Mesenchymal stem cell (in vitro differentiated cells and primary cell): ENCODE results near the gene WWP2.

Source experiments
- DNase-seq: peaks from one replicate; pipeline ENCODE4 v3.0.0-alpha.2; 2013
- H2AFZ ChIP-seq: one replicate; pipeline ENCODE4 v1.6.1; 2013; ENCODE audit warnings: low read depth, mild to moderate bottlenecking, control low read depth, inconsistent platforms, low read length, moderate library complexity
- H2AK5ac ChIP-seq: 2 replicates; pipeline ENCODE4 v1.6.1; 2013; ENCODE audit warnings: low read length, moderate library complexity, mild to moderate bottlenecking, inconsistent platforms; ENCODE audit not compliant: severe bottlenecking
- H2BK120ac ChIP-seq: one replicate; pipeline ENCODE4 v1.6.1; 2013; ENCODE audit warnings: low read depth, mild to moderate bottlenecking, inconsistent platforms, low read length, moderate library complexity
- H2BK12ac ChIP-seq, 2 experiments: one replicate each; pipeline ENCODE4 v1.6.1; 2013; ENCODE audit warnings: inconsistent platforms in 2 of 2, low read length in 2 of 2, mild to moderate bottlenecking in 2 of 2, moderate library complexity in 2 of 2, control low read depth in 1 of 2
- H2BK15ac ChIP-seq: one replicate; pipeline ENCODE4 v1.6.1; 2013; ENCODE audit warnings: mild to moderate bottlenecking, low read depth, inconsistent platforms; ENCODE audit not compliant: poor library complexity, severe bottlenecking
- H2BK5ac ChIP-seq: 2 replicates; pipeline ENCODE4 v1.6.1; 2013; ENCODE audit warnings: low read depth, mild to moderate bottlenecking, low read length, control low read depth, inconsistent platforms; ENCODE audit not compliant: poor library complexity, severe bottlenecking
- H3K14ac ChIP-seq, 2 experiments: one replicate each; pipeline ENCODE4 v1.6.1; 2013; ENCODE audit warnings: inconsistent platforms in 2 of 2, low read length in 2 of 2, control low read depth in 1 of 2, mild to moderate bottlenecking in 1 of 2, moderate library complexity in 1 of 2
- H3K18ac ChIP-seq, 2 experiments: one replicate each; pipeline ENCODE4 v1.6.1; 2013; ENCODE audit warnings: inconsistent platforms in 2 of 2, low read length in 2 of 2, control low read depth in 1 of 2, low read depth in 1 of 2, mild to moderate bottlenecking in 1 of 2
- H3K23ac ChIP-seq, 2 experiments: one replicate each; pipeline ENCODE4 v1.6.1; 2013; ENCODE audit warnings: inconsistent platforms in 2 of 2, low read length in 2 of 2, mild to moderate bottlenecking in 2 of 2, moderate library complexity in 2 of 2, control low read depth in 1 of 2
- H3K27ac ChIP-seq: 2 replicates; pipeline ENCODE4 v1.5.1; 2013; ENCODE audit warnings: mild to moderate bottlenecking, moderate library complexity, low read length, control low read depth, inconsistent platforms; ENCODE audit not compliant: poor library complexity, severe bottlenecking
- H3K27me3 ChIP-seq, 2 experiments: 2 replicates each; pipeline versions ENCODE4 v1.6.1 to v1.7.0; 2013; ENCODE audit warnings: low read length in 2 of 2, mild to moderate bottlenecking in 2 of 2, moderate library complexity in 2 of 2, control low read depth in 1 of 2, inconsistent platforms in 1 of 2; ENCODE audit not compliant: control insufficient read depth in 1 of 2, insufficient read depth in 1 of 2
- H3K36me3 ChIP-seq, 2 experiments: 2 replicates each; pipeline versions ENCODE4 v1.6.1 to v1.7.0; 2013; ENCODE audit warnings: low read length in 2 of 2, control low read depth in 1 of 2, inconsistent platforms in 1 of 2, low read depth in 1 of 2, mild to moderate bottlenecking in 1 of 2; ENCODE audit not compliant: insufficient read depth in 2 of 2, control insufficient read depth in 1 of 2
- H3K4ac ChIP-seq, 2 experiments: one replicate each; pipeline ENCODE4 v1.6.1; 2013; ENCODE audit warnings: inconsistent platforms in 2 of 2, low read length in 2 of 2, mild to moderate bottlenecking in 2 of 2, moderate library complexity in 2 of 2, control low read depth in 1 of 2, low read depth in 1 of 2
- H3K4me1 ChIP-seq: 2 replicates; pipeline ENCODE4 v1.6.1; 2013; ENCODE audit warnings: low read depth, low read length, control low read depth; ENCODE audit not compliant: control insufficient read depth, insufficient read depth
- H3K4me2 ChIP-seq: 2 replicates; pipeline ENCODE4 v1.6.1; 2013; ENCODE audit warnings: low read length, mild to moderate bottlenecking, inconsistent platforms; ENCODE audit not compliant: poor library complexity, severe bottlenecking
- H3K4me3 ChIP-seq, 2 experiments: 2 replicates each; pipeline versions ENCODE4 v1.5.1 to v1.7.0; 2013; ENCODE audit warnings: low read length in 2 of 2, mild to moderate bottlenecking in 2 of 2, control low read depth in 1 of 2, low read depth in 1 of 2; ENCODE audit not compliant: insufficient read depth in 1 of 2
- H3K79me1 ChIP-seq: replicated peaks from 2 replicates; pipeline ENCODE4 v1.6.1; 2013; ENCODE audit warnings: mild to moderate bottlenecking, control low read depth, low read length, inconsistent platforms; ENCODE audit not compliant: poor library complexity, severe bottlenecking
- H3K9ac ChIP-seq: 2 replicates; pipeline ENCODE4 v1.7.0; 2013; ENCODE audit warnings: mild to moderate bottlenecking, low read length, moderate library complexity
- H3K9me3 ChIP-seq: 2 replicates; pipeline ENCODE4 v1.7.0; 2013; ENCODE audit warnings: mild to moderate bottlenecking, low read length; ENCODE audit not compliant: control insufficient read depth
- H4K8ac ChIP-seq: one replicate; pipeline ENCODE4 v1.6.1; 2013; ENCODE audit warnings: inconsistent platforms, mild to moderate bottlenecking, low read length, moderate library complexity
- H4K91ac ChIP-seq: one replicate; pipeline ENCODE4 v1.6.1; 2013; ENCODE audit warnings: mild to moderate bottlenecking, low read length, inconsistent platforms
- WGBS: methylation state at CpG from one replicate; pipeline ENCODE4 v1.1.7; 2013; ENCODE audit warnings: mixed read lengths; 5-methylcytosine and 5-hydroxymethylcytosine counted together

The WWP2 gene

GRCh38 chr16:69939821-69940585 lies 177.9 kb downstream of the WWP2 start:
- no peak overlapping the region for H3K4me2 ChIP-seq
- H2AFZ ChIP-seq: no peak overlapping the region
- H3K36me3 ChIP-seq: peaks cover 60 to 70% of the 10 kb centered on the region in 2 experiments
- H3K4ac ChIP-seq: no peak overlapping the region
- no peaks in the 10 kb centered on the region for H3K27me3 ChIP-seq
- H2BK5ac ChIP-seq: no peak overlapping the region
- H3K4me3 ChIP-seq: no peak overlapping the region
- no peak overlapping the region for H3K14ac ChIP-seq
- H2BK120ac ChIP-seq: no peak overlapping the region
- no peak overlapping the region for H3K23ac ChIP-seq
- no peak overlapping the region for H3K18ac ChIP-seq
- H2AK5ac ChIP-seq: no peak overlapping the region
- H3K27ac ChIP-seq: no peak overlapping the region
- H4K91ac ChIP-seq: no peak overlapping the region
- H3K4me1 ChIP-seq: peaks cover 6% of the 10 kb centered on the region
- 96% methylated on average over 23 of the region's 26 CpGs for WGBS
- no peaks in the 10 kb centered on the region for H3K9me3 ChIP-seq
- DNase-seq: no peak
- no peak overlapping the region for H2BK15ac ChIP-seq
- no peaks in the 10 kb centered on the region for H3K79me1 ChIP-seq
- no peak overlapping the region for H3K9ac ChIP-seq
- H2BK12ac ChIP-seq: no peak overlapping the region
- H4K8ac ChIP-seq: no peak overlapping the region

GRCh38 chr16:69940676-69941075 lies 178.5 kb downstream of the WWP2 start:
- H2AFZ ChIP-seq: no peak overlapping the region
- H4K91ac ChIP-seq: no peak overlapping the region
- H3K18ac ChIP-seq: no peak overlapping the region
- no peak overlapping the region for H3K4me2 ChIP-seq
- no peak overlapping the region for H2AK5ac ChIP-seq
- H2BK12ac ChIP-seq: no peak overlapping the region
- no peaks in the 10 kb centered on the region for H3K79me1 ChIP-seq
- H3K9me3 ChIP-seq: no peaks in the 10 kb centered on the region
- WGBS: 98% methylated on average over 13 of the region's 13 CpGs
- no peak overlapping the region for H4K8ac ChIP-seq
- no peak overlapping the region for H2BK5ac ChIP-seq
- H2BK15ac ChIP-seq: no peak overlapping the region
- H3K23ac ChIP-seq: no peak overlapping the region
- H3K14ac ChIP-seq: no peak overlapping the region
- H2BK120ac ChIP-seq: no peak overlapping the region
- no peak for DNase-seq
- peaks cover 6% of the 10 kb centered on the region for H3K4me1 ChIP-seq
- no peak overlapping the region for H3K4ac ChIP-seq
- H3K27ac ChIP-seq: no peak overlapping the region
- H3K4me3 ChIP-seq: no peak overlapping the region
- no peak overlapping the region for H3K9ac ChIP-seq
- H3K27me3 ChIP-seq: no peaks in the 10 kb centered on the region
- peaks cover 54 to 64% of the 10 kb centered on the region in 2 experiments for H3K36me3 ChIP-seq

- peak; percentile 58 for DNase-seq
- WGBS: 83% methylated on average over 28 of the region's 28 CpGs
- Histone ChIP-seq H3K9ac (no peak overlapping the region), H3K27me3 (no peaks in the 10 kb centered on the region), H3K4me2 (no peak overlapping the region), H2BK5ac (no peak overlapping the region), H3K4me3 (no peak overlapping the region), H4K91ac (no peak overlapping the region), H2AK5ac (no peak overlapping the region), H3K23ac (no peak overlapping the region), H2AFZ (no peak overlapping the region), H4K8ac (no peak overlapping the region), H2BK120ac (no peak overlapping the region), H2BK12ac (no peak overlapping the region), H3K36me3 (peaks cover 46 to 56% of the 10 kb centered on the region in 2 experiments), H3K14ac (no peak overlapping the region), H3K79me1 (no peaks in the 10 kb centered on the region), H2BK15ac (no peak overlapping the region), H3K18ac (no peak overlapping the region), H3K27ac (no peak overlapping the region), H3K4me1 (peaks cover 6% of the 10 kb centered on the region), H3K9me3 (no peaks in the 10 kb centered on the region), H3K4ac (no peak overlapping the region)
Measured at GRCh38 chr16:69941251-69942098, 179.3 kb downstream of the WWP2 start.

GRCh38 chr16:69942099-69942491 lies 180.0 kb downstream of the WWP2 start:
- no peak overlapping the region for H2BK5ac ChIP-seq
- no peaks in the 10 kb centered on the region for H3K9me3 ChIP-seq
- H3K23ac ChIP-seq: no peak overlapping the region
- H2AK5ac ChIP-seq: no peak overlapping the region
- no peak overlapping the region for H3K4me3 ChIP-seq
- no peak overlapping the region for H3K4ac ChIP-seq
- H3K4me1 ChIP-seq: peaks cover 6% of the 10 kb centered on the region
- H2BK15ac ChIP-seq: no peak overlapping the region
- WGBS: 85% methylated on average over 11 of the region's 11 CpGs
- no peak overlapping the region for H2BK120ac ChIP-seq
- H3K4me2 ChIP-seq: no peak overlapping the region
- H4K91ac ChIP-seq: no peak overlapping the region
- H2BK12ac ChIP-seq: no peak overlapping the region
- no peaks in the 10 kb centered on the region for H3K79me1 ChIP-seq
- DNase-seq: no peak
- H3K36me3 ChIP-seq: peaks cover 40 to 50% of the 10 kb centered on the region in 2 experiments
- no peaks in the 10 kb centered on the region for H3K27me3 ChIP-seq
- H3K14ac ChIP-seq: no peak overlapping the region
- no peak overlapping the region for H2AFZ ChIP-seq
- H3K27ac ChIP-seq: no peak overlapping the region
- H4K8ac ChIP-seq: no peak overlapping the region
- H3K9ac ChIP-seq: no peak overlapping the region
- no peak overlapping the region for H3K18ac ChIP-seq
